K562 (cell line): ENCODE data around the gene FSCN2. TPM values are rescaled to one million over a fixed set of nuclear protein-coding genes. Genes with fewer than 3 reads are reported as not detected.
A peak's percentile ranks its signal among the peaks of the same experiment; 100 is the strongest.

Experiments
- FOXK1 ChIP-seq: sonication (generic); formaldehyde crosslinking; IDR thresholded peaks from 2 replicates; pipeline ENCODE4 v1.8.0; 2022; ENCODE audit warnings: missing genetic modification reagents, mild to moderate bottlenecking, borderline replicate concordance
- FOXP1 ChIP-seq: sonication (generic); formaldehyde crosslinking; IDR thresholded peaks from 2 replicates; pipeline ENCODE4 v1.8.0; 2022; ENCODE audit warnings: mild to moderate bottlenecking, missing genetic modification reagents
- PHTF2 ChIP-seq: fragments of 250-450 bp; sonication (Bioruptor Pico); IDR thresholded peaks from 2 replicates; pipeline ENCODE4 v1.5.0; 2021; ENCODE audit warnings: mild to moderate bottlenecking
- RAD21 ChIP-seq, 2 experiments: fragments of 250-450 bp in 1 of 2; fragments of 450-650 bp in 1 of 2; sonication (Bioruptor Pico) in 1 of 2; formaldehyde crosslinking in 1 of 2; IDR thresholded peaks in 1 of 2; conservative IDR thresholded peaks in 1 of 2; 2 replicates each; pipeline versions ENCODE4 v1.4.0 to v1.8.0; 2020 to 2022; ENCODE audit warnings: mild to moderate bottlenecking in 2 of 2, moderate library complexity in 1 of 2
- RBFOX2 ChIP-seq: fragments of 200-400 bp; formaldehyde crosslinking; IDR thresholded peaks from 2 replicates; pipeline ENCODE4 v1.6.1; 2017; ENCODE audit warnings: low read depth, mild to moderate bottlenecking, low read length, moderate library complexity
- SAFB ChIP-seq: fragments of 200-400 bp; formaldehyde crosslinking; IDR thresholded peaks from 2 replicates; pipeline ENCODE4 v1.6.1; 2017; ENCODE audit warnings: low read depth, low read length, borderline replicate concordance
- ZBTB8A ChIP-seq: fragments of 450-650 bp; IDR thresholded peaks from 2 replicates; pipeline ENCODE4 v1.6.1; 2018; ENCODE audit warnings: mild to moderate bottlenecking, moderate library complexity; ENCODE audit not compliant: partially characterized antibody
- ZNF41 ChIP-seq: fragments of 250-450 bp; sonication (Bioruptor Pico); conservative IDR thresholded peaks from 2 replicates; pipeline ENCODE4 v1.4.0; 2020; ENCODE audit warnings: mild to moderate bottlenecking
- ZNF644 ChIP-seq: fragments of 200-800 bp; sonication (Bioruptor generic); IDR thresholded peaks from 2 replicates; pipeline ENCODE4 v1.6.1; 2016; ENCODE audit warnings: low read depth, missing genetic modification characterization, missing compliant biosample characterization
- polyA plus RNA-seq, 8 experiments: library from polyadenylated mRNA; depleted of rRNA in 4 of 8; stranded (reverse) in 5 of 8; unstranded in 3 of 8; fragments of >200 nt; fragmentation: Nextera tagmentation in 2 of 8; fragmentation: Illumina TruSeq in 1 of 8; extraction: Ambion mirVana in 2 of 8; extraction: Trizol in 1 of 8; gene quantifications; 2 replicates each; pipeline versions ENCODE4 v1.2.1 to v1.2.3, GENCODE V29; 2011 to 2014; ENCODE audit warnings: inconsistent platforms in 1 of 8, missing spikeins in 1 of 8
- total RNA-seq, 7 experiments: library from RNA; depleted of rRNA in 6 of 7; stranded (reverse); fragments of >200 nt in 6 of 7; fragmentation: Illumina TruSeq in 2 of 7; extraction: Trizol in 2 of 7; gene quantifications; 2 replicates each; pipeline versions ENCODE4 v1.2.1 to v1.2.3, GENCODE V29; 2011 to 2021; ENCODE audit warnings: low replicate concordance in 1 of 7
- TF ChIP-seq, protein P1 (sequence below): sonication (generic); formaldehyde crosslinking; IDR thresholded peaks from 2 replicates; pipeline ENCODE4 v1.8.0; 2022; ENCODE audit warnings: mild to moderate bottlenecking, missing genetic modification reagents
- TF ChIP-seq, protein P2 (sequence below): fragments of 250-450 bp; sonication (Bioruptor Pico); IDR thresholded peaks from 2 replicates; pipeline ENCODE4 v1.4.0; 2020; ENCODE audit warnings: mild to moderate bottlenecking, moderate library complexity
- TF ChIP-seq, protein P3 (sequence below), 2 experiments: fragments of 450-650 bp; IDR thresholded peaks; 2 replicates each; pipeline ENCODE4 v1.6.1; 2016; ENCODE audit warnings: mild to moderate bottlenecking in 2 of 2, borderline replicate concordance in 1 of 2, low read depth in 1 of 2, moderate library complexity in 1 of 2

The FSCN2 gene
- total and polyA plus RNA-seq, 9 of the 15 experiments (the other 6 are each of a cell fraction or from before 2014, with no cell fraction given): 0.08 TPM; not detected in 8

DNA sequence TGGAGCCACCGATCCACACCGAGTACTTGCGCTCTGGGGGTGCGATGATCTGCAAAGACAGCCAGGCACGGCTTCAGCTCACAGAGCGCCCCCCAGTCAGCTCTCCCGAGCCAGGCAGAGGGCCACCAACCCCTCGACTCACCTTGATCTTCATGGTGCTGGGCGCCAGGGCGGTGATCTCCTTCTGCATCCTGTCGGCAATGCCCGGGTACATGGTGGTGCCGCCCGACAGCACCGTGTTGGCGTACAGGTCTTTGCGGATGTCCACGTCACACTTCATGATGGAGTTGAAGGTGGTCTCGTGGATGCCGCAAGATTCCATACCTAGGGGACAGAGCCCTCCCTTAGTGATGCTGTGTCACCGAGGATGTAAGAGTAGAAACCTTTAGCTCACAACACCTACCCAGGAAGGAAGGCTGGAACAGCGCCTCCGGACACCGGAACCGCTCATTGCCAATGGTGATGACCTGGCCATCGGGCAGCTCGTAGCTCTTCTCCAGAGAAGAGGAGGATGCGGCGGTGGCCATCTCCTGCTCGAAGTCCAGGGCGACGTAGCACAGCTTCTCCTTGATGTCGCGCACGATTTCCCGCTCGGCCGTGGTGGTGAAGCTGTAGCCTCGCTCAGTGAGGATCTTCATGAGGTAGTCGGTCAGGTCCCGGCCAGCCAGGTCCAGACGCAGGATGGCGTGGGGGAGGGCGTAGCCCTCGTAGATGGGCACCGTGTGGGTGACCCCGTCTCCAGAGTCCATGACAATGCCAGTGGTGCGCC, 17.2 kb upstream of the FSCN2 start (continued):
- TF ChIP-seq, protein P1, sequence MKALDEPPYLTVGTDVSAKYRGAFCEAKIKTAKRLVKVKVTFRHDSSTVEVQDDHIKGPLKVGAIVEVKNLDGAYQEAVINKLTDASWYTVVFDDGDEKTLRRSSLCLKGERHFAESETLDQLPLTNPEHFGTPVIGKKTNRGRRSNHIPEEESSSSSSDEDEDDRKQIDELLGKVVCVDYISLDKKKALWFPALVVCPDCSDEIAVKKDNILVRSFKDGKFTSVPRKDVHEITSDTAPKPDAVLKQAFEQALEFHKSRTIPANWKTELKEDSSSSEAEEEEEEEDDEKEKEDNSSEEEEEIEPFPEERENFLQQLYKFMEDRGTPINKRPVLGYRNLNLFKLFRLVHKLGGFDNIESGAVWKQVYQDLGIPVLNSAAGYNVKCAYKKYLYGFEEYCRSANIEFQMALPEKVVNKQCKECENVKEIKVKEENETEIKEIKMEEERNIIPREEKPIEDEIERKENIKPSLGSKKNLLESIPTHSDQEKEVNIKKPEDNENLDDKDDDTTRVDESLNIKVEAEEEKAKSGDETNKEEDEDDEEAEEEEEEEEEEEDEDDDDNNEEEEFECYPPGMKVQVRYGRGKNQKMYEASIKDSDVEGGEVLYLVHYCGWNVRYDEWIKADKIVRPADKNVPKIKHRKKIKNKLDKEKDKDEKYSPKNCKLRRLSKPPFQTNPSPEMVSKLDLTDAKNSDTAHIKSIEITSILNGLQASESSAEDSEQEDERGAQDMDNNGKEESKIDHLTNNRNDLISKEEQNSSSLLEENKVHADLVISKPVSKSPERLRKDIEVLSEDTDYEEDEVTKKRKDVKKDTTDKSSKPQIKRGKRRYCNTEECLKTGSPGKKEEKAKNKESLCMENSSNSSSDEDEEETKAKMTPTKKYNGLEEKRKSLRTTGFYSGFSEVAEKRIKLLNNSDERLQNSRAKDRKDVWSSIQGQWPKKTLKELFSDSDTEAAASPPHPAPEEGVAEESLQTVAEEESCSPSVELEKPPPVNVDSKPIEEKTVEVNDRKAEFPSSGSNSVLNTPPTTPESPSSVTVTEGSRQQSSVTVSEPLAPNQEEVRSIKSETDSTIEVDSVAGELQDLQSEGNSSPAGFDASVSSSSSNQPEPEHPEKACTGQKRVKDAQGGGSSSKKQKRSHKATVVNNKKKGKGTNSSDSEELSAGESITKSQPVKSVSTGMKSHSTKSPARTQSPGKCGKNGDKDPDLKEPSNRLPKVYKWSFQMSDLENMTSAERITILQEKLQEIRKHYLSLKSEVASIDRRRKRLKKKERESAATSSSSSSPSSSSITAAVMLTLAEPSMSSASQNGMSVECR (CRISPR knock-in tag): peak; percentile 72; the same call in 1 of the 2 replicates
- TF ChIP-seq FOXP1 (CRISPR knock-in tag) (no peak), PHTF2 (CRISPR knock-in tag) (no peak), ZNF644 (tag) (no peak), ZBTB8A (no peak), RBFOX2 (peak; percentile 84), FOXK1 (CRISPR knock-in tag) (peak; percentile 74), SAFB (no peak), ZNF41 (no peak), RAD21 (CRISPR knock-in tag; conservative IDR thresholded peaks at IDR 0.05 in 1 of 2, IDR thresholded peaks at IDR 0.05 in 1 of 2) (no peak)
- TF ChIP-seq, protein P2, sequence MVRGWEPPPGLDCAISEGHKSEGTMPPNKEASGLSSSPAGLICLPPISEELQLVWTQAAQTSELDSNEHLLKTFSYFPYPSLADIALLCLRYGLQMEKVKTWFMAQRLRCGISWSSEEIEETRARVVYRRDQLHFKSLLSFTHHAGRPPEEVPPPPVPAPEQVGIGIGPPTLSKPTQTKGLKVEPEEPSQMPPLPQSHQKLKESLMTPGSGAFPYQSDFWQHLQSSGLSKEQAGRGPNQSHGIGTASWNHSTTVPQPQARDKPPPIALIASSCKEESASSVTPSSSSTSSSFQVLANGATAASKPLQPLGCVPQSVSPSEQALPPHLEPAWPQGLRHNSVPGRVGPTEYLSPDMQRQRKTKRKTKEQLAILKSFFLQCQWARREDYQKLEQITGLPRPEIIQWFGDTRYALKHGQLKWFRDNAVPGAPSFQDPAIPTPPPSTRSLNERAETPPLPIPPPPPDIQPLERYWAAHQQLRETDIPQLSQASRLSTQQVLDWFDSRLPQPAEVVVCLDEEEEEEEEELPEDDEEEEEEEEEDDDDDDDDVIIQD (CRISPR knock-in tag): no peak
- TF ChIP-seq, protein P3, sequence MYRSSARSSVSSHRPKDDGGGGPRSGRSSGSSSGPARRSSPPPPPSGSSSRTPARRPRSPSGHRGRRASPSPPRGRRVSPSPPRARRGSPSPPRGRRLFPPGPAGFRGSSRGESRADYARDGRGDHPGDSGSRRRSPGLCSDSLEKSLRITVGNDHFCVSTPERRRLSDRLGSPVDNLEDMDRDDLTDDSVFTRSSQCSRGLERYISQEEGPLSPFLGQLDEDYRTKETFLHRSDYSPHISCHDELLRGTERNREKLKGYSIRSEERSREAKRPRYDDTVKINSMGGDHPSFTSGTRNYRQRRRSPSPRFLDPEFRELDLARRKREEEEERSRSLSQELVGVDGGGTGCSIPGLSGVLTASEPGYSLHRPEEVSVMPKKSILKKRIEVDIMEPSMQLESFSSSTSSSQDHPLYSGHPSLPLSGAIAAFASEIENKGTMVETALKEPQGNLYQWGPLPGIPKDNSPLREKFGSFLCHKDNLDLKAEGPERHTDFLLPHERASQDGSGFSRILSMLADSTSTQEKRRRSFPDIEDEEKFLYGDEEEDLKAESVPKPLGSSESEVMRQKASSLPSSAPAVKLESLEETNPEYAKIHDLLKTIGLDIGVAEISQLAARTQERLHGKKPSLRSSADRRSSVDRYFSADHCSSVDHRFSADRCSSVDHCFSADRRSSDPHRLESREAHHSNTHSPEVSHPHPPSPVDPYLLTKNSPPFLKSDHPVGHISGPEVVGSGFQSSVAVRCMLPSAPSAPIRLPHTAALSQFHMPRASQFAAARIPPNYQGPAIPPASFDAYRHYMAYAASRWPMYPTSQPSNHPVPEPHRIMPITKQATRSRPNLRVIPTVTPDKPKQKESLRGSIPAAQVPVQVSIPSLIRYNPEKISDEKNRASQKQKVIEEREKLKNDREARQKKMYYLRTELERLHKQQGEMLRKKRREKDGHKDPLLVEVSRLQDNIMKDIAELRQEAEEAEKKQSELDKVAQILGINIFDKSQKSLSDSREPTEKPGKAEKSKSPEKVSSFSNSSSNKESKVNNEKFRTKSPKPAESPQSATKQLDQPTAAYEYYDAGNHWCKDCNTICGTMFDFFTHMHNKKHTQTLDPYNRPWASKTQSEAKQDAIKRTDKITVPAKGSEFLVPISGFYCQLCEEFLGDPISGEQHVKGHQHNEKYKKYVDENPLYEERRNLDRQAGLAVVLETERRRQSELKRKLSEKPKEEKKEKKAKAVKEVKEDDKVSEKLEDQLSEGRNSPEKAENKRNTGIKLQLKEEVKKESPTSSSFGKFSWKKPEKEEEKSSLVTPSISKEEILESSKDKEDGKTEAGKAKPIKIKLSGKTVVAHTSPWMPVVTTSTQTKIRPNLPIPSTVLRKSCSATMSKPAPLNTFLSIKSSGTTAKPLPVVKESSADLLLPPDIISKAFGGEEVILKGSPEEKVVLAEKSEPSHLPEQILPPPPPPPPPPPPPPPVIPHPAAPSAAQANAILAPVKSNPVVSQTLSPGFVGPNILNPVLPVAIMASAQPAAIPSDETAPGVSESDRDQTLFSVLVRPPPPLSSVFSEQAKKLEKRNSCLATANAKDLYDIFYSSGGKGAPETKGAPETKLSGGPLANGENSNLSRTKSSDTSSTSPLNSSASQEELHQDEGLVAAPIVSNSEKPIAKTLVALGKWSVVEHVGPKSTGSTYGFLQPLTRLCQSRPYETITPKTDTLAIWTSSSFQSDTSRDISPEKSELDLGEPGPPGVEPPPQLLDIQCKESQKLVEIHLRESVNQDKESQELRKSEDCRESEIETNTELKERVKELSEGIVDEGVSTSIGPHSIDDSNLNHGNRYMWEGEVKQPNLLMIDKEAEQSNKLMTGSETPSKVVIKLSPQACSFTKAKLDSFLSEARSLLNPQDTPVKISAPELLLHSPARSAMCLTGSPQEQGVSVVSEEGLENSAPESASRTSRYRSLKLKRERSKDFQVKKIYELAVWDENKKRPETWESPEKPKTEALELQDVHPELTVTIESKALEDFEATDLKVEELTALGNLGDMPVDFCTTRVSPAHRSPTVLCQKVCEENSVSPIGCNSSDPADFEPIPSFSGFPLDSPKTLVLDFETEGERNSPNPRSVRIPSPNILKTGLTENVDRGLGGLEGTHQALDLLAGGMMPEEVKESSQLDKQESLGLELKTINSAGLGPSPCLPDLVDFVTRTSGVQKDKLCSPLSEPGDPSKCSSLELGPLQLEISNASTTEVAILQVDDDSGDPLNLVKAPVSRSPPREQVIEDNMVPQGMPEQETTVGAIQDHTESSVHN (IDR thresholded peaks at IDR 0.05; ENCODE audit: borderline replicate concordance in 1 of 2, low read depth in 1 of 2): no peak
